ENCODE results near the gene NRG2. TPM values are rescaled to one million over a fixed set of nuclear protein-coding genes. Genes with fewer than 3 reads are reported as not detected.

The NRG2 gene
- total RNA-seq, 1 experiment from 2014 or later, result 0.06 TPM

DNA sequence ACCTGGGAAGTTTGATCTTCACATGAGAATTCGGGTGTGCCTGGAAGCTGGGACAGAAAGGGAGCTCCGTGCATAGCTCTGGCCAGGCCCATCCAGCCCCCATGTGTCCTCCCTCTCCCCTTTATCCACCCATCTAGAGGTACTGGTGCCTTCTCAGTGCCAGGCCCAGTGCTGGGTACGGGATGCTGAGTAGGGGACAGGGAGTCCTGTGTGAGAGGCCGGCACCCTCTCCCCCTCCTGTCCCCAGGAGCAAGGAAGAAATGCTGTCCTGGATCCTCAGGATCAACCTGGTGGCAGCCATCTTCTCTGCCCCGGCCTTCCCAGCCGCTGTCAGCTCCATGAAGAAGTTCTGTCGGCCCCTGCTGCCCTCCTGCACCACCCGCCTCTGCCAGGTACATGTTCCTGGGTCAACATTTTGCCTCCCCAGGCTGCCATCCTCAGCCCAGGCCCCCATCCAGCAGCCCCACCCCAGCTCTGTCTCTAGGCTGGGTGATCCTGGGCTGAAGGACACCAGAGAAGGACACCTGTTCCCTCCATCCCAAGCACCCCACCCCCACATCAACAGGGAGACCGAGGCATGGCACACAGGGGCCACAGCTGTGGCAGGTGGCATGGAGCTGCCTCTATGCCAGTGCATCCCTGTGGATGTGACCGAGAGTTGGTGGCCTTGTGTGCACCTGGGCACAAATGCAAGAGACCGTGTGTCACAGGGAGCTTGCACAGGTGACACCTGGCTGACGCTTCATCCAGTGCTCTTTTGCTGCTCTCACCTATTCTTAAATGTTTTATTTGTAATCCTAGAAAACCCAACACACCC, 204.5 kb downstream of the NRG2 start:
- Histone ChIP-seq H3K27me3 (0 out of 2 replicates have a peak, but pooled peaks cover 7% of the 10 kb centered on the region), H3K27ac (no peak overlapping the region), H3K4me1 (no peaks in the 10 kb centered on the region), H3K36me3 (no peaks in the 10 kb centered on the region), H3K9me3 (replicated peaks) (no peaks in the 10 kb centered on the region), H3K4me3 (no peak overlapping the region)
- no peak for DNase-seq

DNA sequence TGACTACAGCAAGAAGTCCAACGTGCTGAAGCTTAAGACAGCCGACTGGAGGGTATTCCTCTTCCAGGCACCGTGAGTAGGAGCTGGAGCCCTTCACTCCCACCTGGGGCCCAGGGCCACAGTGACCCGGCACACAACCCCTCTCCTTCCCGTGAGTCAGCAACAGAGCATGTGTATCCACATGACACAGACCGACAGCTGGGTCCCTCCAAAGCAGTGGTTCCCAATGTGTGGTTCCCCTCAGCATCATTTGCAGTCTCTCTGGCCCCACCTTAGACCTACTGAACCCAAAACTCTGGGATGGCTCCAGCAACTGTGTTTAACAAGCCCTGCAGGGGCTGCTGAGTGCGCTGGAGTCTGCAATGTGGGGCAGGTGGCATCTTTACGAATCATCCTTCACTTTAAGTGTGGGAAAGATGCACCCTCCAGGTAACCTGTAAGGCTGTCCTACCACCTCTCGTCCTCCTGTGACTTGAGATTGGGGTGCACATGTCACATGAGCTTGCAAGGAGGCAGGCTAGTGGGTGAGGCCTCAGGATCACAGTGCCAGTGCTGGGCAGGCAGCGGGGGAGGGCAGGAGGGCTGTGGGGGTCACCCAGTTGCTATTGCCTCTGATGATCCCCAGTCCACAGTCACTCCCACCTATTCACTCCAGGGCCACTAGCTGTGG, 205.3 kb downstream of the NRG2 start:
- DNase-seq, result peak in 1 of 2 experiments; percentile 25
- Histone ChIP-seq H3K4me3 (no peak overlapping the region), H3K4me1 (no peaks in the 10 kb centered on the region), H3K27me3 (peaks cover 4% of the 10 kb centered on the region; the same call in 1 of the 2 replicates), H3K27ac (no peak overlapping the region), H3K9me3 (replicated peaks) (no peaks in the 10 kb centered on the region), H3K36me3 (no peaks in the 10 kb centered on the region)

DNA sequence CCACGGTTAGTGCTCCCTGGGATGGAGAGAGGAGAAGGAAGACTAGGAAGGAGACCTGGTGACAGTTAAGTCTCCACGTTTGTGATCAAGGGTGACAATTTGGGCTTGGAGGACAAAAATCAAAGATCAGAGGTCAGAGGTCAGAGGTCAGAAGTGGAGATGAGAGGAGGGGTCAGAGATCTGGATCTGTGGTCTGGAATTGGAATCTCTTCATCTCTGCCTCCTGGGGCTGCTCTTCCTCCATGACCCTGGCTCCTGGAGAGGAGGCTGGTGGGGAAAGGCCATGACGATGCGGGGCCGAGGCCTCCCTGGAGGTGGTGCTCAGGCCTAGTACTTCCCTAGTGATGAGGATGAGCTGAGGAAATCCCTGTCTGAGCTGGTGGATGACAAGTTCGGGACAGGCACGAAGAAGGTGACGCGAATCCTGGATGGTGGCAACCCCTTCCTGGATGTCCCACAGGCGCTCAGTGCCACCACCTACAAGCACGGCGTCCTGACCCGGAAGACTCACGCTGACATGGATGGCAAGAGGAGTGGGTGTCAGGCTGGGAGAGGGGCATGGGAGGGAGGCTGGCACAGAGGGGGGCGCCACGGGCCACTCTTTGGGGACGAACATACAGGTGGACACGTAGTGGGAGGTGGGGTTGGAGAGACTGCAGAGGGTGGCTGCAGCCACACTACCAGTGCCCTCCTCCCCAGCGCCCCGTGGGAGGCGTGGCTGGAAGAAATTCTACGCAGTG, 206.5 kb downstream of the NRG2 start:
- no peak for DNase-seq
- Histone ChIP-seq H3K9me3 (replicated peaks) (no peaks in the 10 kb centered on the region), H3K27me3 (no peaks in the 10 kb centered on the region; the same call in 1 of the 2 replicates), H3K4me1 (no peaks in the 10 kb centered on the region), H3K27ac (no peak overlapping the region), H3K36me3 (no peaks in the 10 kb centered on the region), H3K4me3 (no peak overlapping the region)

DNA sequence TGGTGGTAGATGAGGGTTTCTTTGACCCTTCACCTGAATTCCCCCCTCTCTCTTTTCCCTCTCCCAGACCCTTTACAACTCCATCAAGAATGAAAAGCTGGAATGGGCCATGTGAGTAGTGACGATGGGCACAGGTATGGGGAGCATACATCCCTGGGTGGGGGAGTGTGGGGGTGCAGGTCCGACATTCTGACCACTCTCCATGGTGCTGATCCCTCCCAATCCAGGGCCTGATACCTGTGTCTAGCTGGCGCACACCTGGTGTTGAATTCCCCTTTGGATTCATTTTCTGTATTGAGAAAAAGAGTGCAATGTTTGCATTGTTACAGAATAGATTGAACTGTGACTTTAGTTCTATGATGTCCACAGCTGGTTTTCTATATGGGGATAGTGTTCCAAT, 207.4 kb downstream of the NRG2 start:
- H3K27me3 ChIP-seq, result no peaks in the 10 kb centered on the region; the same call in 1 of the 2 replicates
- H3K36me3 ChIP-seq, result no peaks in the 10 kb centered on the region
- no peaks in the 10 kb centered on the region for H3K4me1 ChIP-seq
- H3K4me3 ChIP-seq, result no peak overlapping the region
- no peak overlapping the region for H3K27ac ChIP-seq
- H3K9me3 ChIP-seq (replicated peaks), result no peaks in the 10 kb centered on the region
- no peak for DNase-seq

DNA sequence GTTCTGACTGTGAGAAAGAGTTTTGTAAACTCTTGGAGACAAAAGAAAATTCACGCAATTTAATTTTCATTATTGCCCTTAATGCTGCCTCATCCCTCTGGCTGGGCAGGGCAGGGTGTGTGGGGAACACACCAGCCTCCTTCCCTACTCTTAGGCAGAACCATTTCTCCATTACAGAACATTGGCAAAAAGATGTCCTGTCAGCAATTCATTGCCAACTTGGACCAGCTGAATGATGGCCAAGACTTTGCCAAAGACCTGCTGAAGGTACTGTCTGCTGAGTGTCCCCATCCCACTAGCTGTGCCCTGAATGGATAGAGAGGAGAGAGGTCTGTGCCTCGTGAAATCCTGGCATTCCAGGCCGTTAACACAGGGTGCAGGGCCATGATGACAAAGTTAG, 209.6 kb downstream of the NRG2 start:
- H3K27ac ChIP-seq, result no peak overlapping the region
- no peaks in the 10 kb centered on the region for H3K4me1 ChIP-seq
- no peaks in the 10 kb centered on the region; the same call in 1 of the 2 replicates for H3K9me3 ChIP-seq (replicated peaks)
- peaks cover 3% of the 10 kb centered on the region; the same call in 1 of the 2 replicates for H3K27me3 ChIP-seq
- no peaks in the 10 kb centered on the region for H3K36me3 ChIP-seq
- DNase-seq, result no peak
- H3K4me3 ChIP-seq, result no peak overlapping the region

DNA sequence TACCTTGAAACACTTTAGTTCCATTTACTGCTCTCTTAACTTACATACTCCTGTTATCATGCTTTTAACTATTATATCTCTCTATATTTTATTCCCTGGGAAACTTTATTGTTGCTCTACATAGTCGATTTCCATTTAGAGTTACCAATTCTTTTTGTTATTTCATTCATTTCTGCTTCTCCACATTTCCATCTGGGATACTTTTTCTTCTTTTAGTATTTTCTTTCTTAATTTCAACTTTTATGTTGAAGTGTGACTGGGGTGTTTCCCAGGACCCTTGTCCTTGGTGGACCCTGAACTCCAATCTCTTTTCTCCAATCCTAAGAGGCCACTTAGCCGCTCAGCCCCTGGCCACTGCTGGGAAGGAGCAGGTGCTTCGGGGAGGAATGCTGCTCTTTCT, 211.5 kb downstream of the NRG2 start:
- peaks cover 3% of the 10 kb centered on the region; the same call in 1 of the 2 replicates for H3K27me3 ChIP-seq
- H3K27ac ChIP-seq, result no peak overlapping the region
- DNase-seq, result no peak
- no peaks in the 10 kb centered on the region for H3K36me3 ChIP-seq
- no peaks in the 10 kb centered on the region for H3K4me1 ChIP-seq
- H3K4me3 ChIP-seq, result no peak overlapping the region
- no peaks in the 10 kb centered on the region; the same call in 1 of the 2 replicates for H3K9me3 ChIP-seq (replicated peaks)

DNA sequence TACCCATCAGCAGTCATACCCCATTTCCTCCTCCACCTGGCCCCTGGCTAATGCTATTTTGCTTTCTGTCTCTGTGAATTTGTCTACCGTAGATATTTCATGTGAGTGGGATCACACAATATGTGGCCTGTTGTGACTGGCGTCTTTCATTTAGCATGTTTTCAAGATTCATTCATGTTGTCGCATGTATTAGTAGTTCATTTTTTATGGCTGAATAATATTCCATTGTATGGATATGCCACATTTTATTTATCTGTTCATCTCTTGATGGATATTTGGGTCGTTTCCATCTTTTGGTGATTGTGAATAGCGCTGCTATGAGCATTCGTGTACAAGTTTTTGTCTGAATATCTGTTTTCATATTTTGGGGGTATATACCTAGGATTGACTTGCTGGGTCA, 213.6 kb downstream of the NRG2 start:
- H3K27me3 ChIP-seq, result peaks cover 13% of the 10 kb centered on the region
- no peak for DNase-seq

DNA sequence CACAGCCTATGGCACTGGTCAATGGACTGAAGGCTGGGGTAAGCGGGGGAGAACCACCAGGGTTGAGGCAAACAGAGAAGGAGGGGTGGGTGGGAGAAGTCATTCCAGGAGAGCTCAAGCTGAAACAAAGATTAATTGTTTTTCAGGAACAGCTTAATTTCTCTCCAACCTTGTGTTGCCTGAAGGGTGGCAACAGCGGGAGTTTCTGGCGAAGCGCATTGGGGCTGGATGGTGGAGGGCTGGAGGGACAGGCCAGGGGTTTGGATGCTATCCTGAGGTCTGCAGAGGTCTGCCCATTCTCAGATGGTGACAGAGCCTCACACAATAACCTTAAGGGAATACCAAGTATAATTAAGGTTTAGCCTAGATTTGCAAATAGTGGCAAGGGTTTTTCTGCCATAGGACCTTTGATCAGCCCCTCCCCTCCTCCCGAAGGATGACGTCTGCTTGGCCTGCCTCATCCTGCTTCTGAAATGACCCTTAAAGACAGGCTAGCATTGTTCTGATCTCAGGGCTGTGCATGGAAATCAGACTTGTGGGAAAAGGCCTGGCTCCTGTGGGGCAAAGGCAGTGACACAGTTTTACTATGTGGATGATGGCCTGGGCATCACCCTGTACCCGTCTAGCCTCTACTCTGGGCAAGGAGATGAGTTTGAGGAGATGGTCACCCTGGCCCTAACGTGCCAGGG, 214.7 kb downstream of the NRG2 start:
- no peak for DNase-seq
- H3K4me3 ChIP-seq, result no peak overlapping the region
- H3K9me3 ChIP-seq (replicated peaks), result no peaks in the 10 kb centered on the region; the same call in 1 of the 2 replicates
- no peaks in the 10 kb centered on the region for H3K36me3 ChIP-seq
- peaks cover 13% of the 10 kb centered on the region for H3K27me3 ChIP-seq
- H3K27ac ChIP-seq, result no peak overlapping the region
- H3K4me1 ChIP-seq, result no peaks in the 10 kb centered on the region

More for the DNA sequence above, 213.6 kb downstream of the NRG2 start:
- H3K9me3 ChIP-seq (replicated peaks), result no peaks in the 10 kb centered on the region; the same call in 1 of the 2 replicates
- no peak overlapping the region for H3K27ac ChIP-seq
- no peak overlapping the region for H3K4me3 ChIP-seq
- H3K36me3 ChIP-seq, result no peaks in the 10 kb centered on the region
- no peaks in the 10 kb centered on the region for H3K4me1 ChIP-seq

DNA sequence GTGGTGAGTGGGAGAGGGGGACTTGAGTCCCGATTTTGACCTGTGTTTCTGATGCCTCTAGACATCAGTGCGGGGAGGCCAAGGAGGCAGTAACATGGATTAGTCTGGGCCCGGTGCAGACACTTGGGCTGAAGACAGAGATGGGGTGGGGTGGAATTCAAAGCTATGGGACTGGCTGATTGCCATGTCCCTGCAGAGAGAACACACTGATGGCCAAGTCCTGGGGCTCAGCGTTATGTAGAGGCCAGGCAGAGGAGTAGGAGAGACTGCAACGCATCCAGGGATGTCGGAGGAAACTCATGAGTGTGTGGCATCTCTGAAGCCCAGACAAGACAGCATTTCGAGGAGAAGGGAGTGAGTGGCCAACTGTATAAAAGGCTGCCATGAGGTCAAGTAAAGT, 217.4 kb downstream of the NRG2 start:
- no peak for DNase-seq
- Histone ChIP-seq H3K9me3 (replicated peaks) (no peaks in the 10 kb centered on the region; the same call in 1 of the 2 replicates), H3K27me3 (peaks cover 13% of the 10 kb centered on the region), H3K27ac (no peak overlapping the region), H3K36me3 (no peaks in the 10 kb centered on the region), H3K4me1 (no peaks in the 10 kb centered on the region), H3K4me3 (no peak overlapping the region)

DNA sequence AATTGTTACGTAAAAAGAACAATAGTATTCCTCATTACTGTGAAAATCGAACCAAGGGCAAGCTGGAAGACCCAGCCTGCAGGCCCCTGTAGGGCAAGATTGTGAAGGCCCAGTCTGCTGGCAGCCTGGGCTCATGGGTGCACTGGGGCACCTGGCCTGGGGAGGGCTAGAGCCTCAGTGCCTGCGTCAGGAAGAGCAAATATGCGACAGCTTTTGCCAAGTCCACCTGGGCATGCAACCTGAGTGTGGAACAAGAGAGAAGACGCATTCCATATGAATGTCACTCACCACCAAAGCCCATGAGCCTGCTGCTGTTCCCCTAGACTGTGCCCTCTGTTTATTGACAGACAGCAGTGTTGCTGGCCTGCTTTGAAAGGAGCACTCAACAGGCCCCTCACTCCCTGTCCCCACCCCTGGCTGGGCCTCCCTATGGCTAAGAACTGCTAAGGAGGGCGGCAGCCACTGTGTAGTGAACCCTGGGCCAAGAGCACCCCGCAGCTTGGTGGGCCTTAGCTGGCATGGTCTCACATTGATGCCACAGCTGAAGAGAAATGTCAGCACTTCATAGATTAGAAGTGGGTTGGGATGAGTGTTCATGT, 219.2 kb downstream of the NRG2 start:
- Histone ChIP-seq H3K4me3 (no peak overlapping the region), H3K9me3 (replicated peaks) (no peaks in the 10 kb centered on the region), H3K27ac (no peak overlapping the region), H3K27me3 (peaks cover 10% of the 10 kb centered on the region), H3K36me3 (no peaks in the 10 kb centered on the region), H3K4me1 (no peaks in the 10 kb centered on the region)
- DNase-seq, result no peak

DNA sequence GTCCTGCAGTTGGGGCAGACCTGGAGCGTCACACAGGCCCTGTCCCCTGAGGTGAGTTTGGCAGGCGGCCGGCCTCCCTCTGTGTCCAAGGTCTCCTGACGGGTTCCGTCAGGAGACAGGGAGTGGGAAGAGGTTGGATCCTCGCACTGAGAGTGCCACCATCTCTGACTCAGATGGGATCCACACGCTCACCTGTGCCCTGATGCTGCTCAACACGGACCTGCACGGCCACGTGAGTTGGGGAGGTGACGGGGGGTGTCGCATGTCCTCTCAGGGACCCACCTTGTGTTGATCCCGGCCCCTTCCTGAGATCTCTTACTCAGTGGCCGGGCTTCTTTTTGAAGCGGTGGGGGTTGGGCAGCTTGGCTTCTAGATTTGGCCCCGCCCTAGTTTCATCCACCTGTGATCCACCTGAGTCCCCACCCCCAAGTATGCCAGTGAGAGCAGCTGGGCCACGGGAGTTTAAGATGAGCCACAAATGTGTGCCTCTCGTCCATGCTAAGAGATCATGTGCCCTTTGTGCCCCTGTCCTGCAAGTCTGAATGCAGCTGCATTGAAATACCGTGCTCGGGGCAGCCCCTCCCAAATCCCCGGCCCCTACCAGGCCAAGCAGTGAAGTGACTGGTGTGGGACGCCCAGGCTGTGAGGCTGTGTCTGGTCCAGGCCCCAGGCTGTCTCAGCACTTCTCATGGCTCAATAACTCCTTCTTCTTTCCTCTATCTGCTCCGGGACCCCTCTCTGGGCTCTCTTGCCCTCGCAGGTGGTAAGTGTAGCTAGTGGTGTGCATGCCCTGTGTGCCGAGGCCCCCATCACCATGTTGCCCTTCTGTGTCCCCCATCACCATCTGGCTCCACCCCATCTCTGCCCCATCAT, 220.3 kb downstream of the NRG2 start:
- no peaks in the 10 kb centered on the region for H3K36me3 ChIP-seq
- peaks cover 3% of the 10 kb centered on the region; the same call in 1 of the 2 replicates for H3K9me3 ChIP-seq (replicated peaks)
- peaks cover 10% of the 10 kb centered on the region for H3K27me3 ChIP-seq
- no peak for DNase-seq
- no peaks in the 10 kb centered on the region for H3K4me1 ChIP-seq
- no peak overlapping the region for H3K4me3 ChIP-seq
- H3K27ac ChIP-seq, result no peak overlapping the region

DNA sequence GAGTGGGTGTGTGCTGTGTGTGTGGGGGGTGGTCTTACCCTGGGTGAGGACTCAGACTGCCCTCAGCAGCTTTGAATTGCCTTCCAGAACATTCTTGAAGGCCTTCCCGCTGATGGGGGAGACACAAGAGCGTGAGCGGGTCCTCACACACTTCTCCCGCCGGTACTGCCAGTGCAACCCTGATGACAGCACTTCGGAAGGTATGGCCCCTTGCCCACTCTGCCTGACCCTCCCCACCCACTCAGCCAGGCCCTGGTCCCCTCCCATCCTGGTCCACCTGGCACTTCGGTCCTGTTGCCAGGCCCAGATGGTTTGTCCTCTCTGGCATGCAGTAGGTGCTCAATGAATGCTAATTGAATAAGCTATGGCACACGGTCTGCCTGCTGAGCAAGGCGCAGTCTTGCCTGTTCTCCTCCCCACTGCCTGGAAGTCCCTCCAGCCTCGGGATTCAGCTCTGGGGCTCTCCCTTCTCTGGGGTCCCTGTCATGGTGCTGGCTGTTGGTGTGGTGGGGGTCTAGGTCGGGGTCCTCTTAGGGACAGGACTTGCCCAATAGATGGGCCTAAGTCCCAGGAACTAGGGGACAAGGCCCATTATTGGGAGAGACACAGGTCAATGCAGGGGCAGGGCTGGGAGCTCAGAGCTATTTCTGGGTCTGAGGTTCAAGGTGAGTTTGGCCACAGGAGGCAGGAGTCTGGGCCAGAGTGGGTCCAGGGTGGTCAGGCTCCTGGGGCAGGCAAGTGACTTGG, 221.1 kb downstream of the NRG2 start:
- peaks cover 10% of the 10 kb centered on the region for H3K27me3 ChIP-seq
- no peak for DNase-seq
- H3K36me3 ChIP-seq, result no peaks in the 10 kb centered on the region
- no peaks in the 10 kb centered on the region for H3K4me1 ChIP-seq
- peaks cover 3% of the 10 kb centered on the region; the same call in 1 of the 2 replicates for H3K9me3 ChIP-seq (replicated peaks)
- no peak overlapping the region for H3K4me3 ChIP-seq
- no peak overlapping the region for H3K27ac ChIP-seq

DNA sequence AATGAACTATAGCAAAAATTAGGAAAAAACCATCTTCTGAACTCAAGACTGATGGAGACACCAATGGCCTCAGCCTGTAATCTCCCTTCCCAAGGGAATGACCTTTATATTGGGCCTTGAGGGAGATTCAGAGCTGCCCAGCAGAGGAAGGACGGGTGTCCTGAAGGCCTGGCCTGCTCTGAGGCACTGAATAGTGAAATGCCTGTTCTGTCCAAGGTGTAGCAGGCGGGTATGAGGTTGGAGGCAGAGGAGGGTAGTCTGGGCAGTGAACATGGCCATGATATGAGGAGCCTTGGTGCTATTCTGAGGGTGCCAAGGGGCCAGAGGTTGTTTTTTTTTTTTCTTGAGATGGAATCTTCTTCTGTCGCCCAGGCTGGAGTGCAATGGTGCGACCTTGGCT, 222.5 kb downstream of the NRG2 start:
- peaks cover 15% of the 10 kb centered on the region for H3K27me3 ChIP-seq
- DNase-seq, result no peak
- H3K9me3 ChIP-seq (replicated peaks), result peaks cover 3% of the 10 kb centered on the region; the same call in 1 of the 2 replicates
- no peaks in the 10 kb centered on the region for H3K36me3 ChIP-seq
- H3K4me1 ChIP-seq, result no peaks in the 10 kb centered on the region
- no peak overlapping the region for H3K27ac ChIP-seq
- no peak overlapping the region for H3K4me3 ChIP-seq
